ENCODE results near the gene LPCAT3.

Gene LPCAT3

DNA sequence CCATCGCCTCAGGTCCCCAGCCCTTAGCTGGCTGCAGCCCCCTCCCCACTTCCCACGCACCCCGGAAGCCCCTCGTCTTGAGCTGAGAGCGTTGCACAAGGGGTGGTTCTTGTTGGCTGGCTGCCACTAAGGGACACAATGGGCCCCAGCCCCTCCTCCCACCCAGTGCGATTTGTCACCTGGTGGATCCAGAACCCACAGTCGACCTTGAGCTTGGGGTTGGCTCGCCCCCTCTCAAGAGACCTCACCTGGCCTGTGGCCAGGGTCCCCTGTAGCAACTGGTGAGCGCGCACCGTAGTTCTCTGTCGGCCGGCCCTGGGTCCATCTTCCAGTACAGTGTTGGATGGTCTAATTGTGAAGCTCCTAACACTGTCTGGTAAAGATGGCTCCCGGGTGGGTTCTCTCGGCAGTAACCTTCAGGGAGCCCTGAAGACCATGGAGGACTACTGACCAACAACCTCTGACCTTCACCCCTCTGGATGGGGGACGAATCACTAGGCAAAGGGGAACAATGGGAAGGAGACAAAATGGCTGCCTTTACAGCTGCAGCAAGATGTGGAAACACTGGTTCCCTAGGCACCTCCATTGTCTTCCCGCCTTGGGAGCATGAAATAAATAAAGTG is 54.4 kb downstream of the LPCAT3 start:
- DNase-seq (ENCODE audit: low read depth) = no peak

GRCh38 chr12:6963016-6963731 is 55.1 kb downstream of the LPCAT3 start:
- DNase-seq (ENCODE audit: low read depth) = no peak

GRCh38 chr12:6962285-6963015 is 55.8 kb downstream of the LPCAT3 start:
- DNase-seq (ENCODE audit: low read depth) = no peak

GRCh38 chr12:6961695-6962284 is 56.5 kb downstream of the LPCAT3 start:
- DNase-seq (ENCODE audit: low read depth) = no peak

- DNase-seq (ENCODE audit: low read depth) = peak; percentile 87
Measured at GRCh38 chr12:6961278-6961694, 57.0 kb downstream of the LPCAT3 start.

DNA sequence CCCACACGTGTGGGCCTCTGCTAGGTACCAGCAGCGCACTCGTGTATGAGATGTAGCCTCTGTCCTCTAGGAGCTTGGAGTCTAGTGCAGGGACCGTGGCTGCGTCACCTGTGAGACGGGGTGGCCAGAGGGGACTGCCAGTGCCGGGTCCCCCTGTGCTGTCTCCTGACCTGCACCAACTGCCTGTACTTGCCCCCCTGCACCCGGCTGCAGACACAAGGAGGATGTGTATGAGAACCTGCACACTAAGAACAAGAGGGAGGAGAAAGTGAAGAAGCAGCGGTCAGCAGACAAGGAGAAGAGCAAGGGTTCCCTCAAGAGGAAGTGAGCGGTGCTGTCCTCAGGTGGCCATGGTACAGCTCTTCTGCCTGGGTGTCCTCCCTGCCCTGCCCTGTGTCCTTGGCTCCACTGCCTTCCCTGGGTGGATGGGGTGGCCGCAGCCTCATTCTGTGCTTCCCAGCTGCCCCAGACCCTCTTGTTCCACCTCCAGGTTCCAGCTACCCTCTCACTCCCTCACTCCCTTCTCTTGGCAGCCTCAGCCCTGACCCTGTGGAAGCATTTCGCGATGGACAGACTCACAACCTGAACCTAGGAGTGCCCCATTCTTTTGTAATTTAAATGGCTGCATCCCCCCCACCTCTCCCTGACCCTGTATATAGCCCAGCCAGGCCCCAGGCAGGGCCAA is 57.5 kb downstream of the LPCAT3 start:
- no peak for DNase-seq (ENCODE audit: low read depth)

GRCh38 chr12:6959805-6960592 is 58.3 kb downstream of the LPCAT3 start:
- DNase-seq (ENCODE audit: low read depth) = no peak

- DNase-seq (ENCODE audit: low read depth) = no peak
Measured at GRCh38 chr12:6959058-6959804, 59.0 kb downstream of the LPCAT3 start.

- no peak for DNase-seq (ENCODE audit: low read depth)
Measured at GRCh38 chr12:6958609-6959057, 59.6 kb downstream of the LPCAT3 start.

GRCh38 chr12:6957741-6958608 is 60.3 kb downstream of the LPCAT3 start:
- DNase-seq (ENCODE audit: low read depth) = no peak

- no peak for DNase-seq (ENCODE audit: low read depth)
Measured at GRCh38 chr12:6957151-6957701, 61.0 kb downstream of the LPCAT3 start.

DNA sequence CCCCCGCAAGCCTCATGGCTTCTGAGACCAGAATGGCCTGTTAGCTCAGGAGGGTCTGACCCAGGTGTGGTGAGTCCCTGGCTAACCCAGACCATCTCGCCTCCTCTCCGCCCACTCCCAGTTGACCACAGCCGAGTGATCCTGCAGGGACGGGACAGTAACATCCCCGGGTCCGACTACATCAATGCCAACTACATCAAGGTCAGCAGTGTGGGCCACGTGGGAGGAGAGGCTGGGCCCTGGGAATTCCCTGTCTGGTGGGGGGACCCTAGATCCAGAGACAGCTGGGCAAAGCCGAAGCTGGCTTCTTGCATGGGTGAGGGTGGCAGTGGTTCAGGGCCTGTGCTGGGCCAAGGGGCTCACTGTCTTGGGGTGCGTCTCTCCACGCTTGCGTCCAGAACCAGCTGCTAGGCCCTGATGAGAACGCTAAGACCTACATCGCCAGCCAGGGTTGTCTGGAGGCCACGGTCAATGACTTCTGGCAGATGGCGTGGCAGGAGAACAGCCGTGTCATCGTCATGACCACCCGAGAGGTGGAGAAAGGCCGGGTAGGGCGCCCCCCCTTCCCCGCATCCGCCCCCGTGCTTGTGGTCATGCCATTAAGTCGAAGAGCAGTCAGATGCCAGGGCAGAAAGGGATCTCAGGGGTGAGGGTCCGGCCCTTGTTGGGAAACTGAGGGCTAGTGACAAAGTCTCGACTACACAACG is 62.1 kb downstream of the LPCAT3 start:
- DNase-seq (ENCODE audit: low read depth) = no peak

GRCh38 chr12:6955108-6956020 is 62.9 kb downstream of the LPCAT3 start:
- no peak for DNase-seq (ENCODE audit: low read depth)

DNA sequence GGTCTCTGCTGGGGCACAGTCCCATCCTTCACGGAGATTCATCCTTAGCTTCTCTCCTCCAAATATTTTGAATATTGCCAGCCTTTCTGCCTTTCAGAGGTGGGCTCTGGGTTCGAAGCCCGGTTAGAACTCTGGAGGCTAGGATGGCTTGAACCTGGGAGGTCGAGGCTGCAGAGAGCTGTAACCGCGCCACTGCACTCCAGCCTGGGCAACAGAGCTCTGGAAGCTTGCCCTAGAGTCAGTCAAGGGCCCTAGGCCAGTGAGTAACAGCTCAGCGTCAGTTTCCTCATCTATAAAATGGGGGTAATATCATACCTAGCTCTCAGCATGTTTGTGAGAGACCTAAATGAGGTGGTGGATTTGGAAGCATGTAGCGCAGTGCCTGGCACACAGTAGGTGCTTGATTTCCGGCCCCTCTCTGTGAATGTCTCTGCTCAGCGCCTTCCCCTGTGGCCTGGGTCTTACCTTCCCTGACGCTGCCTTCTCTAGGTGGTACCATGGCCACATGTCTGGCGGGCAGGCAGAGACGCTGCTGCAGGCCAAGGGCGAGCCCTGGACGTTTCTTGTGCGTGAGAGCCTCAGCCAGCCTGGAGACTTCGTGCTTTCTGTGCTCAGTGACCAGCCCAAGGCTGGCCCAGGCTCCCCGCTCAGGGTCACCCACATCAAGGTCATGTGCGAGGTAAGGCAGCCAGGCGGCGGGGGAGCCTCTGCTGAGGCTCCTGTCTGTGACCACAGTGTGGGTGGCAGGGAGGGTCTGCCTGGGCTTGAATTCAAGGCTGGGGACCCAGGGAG is 63.8 kb downstream of the LPCAT3 start:
- DNase-seq (ENCODE audit: low read depth) = no peak

GRCh38 chr12:6953442-6954315 is 64.6 kb downstream of the LPCAT3 start:
- DNase-seq (ENCODE audit: low read depth) = peak; percentile 81

Measured in stimulated activated CD8-positive, alpha-beta memory T cell treated with anti-CD3 and anti-CD28 coated beads, Interleukin-12 subunit alpha, Interleukin-12 subunit beta, amount 100 ng/mL, for 1 hour (primary cell).